Measurements from ENCODE around the gene NLRC5. TPM values are rescaled to one million over a fixed set of nuclear protein-coding genes. Genes with fewer than 3 reads are reported as not detected.
"Not testable (repeated sequence)": the region's sequence is repeated elsewhere in the genome, so short reads cannot be mapped to it uniquely, and the experiment has no call there.

The NLRC5 gene
- total RNA-seq, 2 experiments from 2014 or later = 259 to 263 TPM

DNA sequence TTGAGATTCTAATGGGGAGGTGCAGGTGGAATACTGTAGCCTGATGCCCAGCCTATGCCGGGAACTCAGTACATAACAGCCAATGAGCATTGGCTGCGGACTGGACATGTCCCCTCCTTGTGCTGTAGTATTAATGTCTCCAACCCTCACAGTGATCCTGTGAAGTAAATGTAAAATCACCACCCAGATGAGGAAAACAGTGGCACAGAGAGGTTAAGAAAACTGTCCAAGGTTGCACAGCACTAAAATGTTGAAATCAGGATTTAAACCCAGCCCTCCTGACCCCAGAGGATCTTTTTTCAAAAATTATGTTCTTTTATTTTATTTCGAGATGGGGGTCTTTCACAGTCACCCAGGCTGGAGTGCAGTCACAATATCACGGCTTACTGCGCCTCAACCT, 7.9 kb downstream of the NLRC5 start:
- DNase-seq = no peak
- H3K4me1 Mint-ChIP-seq = peaks cover 93% of the 10 kb centered on the region
- POLR2A ChIA-PET = interaction anchor here (22.6 to 23.0 kb wide), 2 partner anchors 4 to 9 kb away, joined by 373 read pairs; partner anchors contain the start of gene NLRC5
- H3K9me3 Mint-ChIP-seq = no peaks in the 10 kb centered on the region
- peak overlapping the region; percentile 69 for H3K27ac Mint-ChIP-seq
- H3K36me3 Mint-ChIP-seq (ENCODE audit: low read depth) = peaks cover 77% of the 10 kb centered on the region
- CTCF ChIA-PET = interaction anchor here (1.3 kb wide), 1 partner anchor 8 kb away, joined by 5 read pairs; the partner anchor contains the start of gene NLRC5
- no peak overlapping the region for H3K4me3 Mint-ChIP-seq
- H3K27me3 Mint-ChIP-seq = no peaks in the 10 kb centered on the region

- Mint-ChIP-seq H3K9me3 (no peaks in the 10 kb centered on the region), H3K27ac (peak overlapping the region; percentile 69), H3K4me3 (no peak overlapping the region), H3K36me3 (ENCODE audit: low read depth) (peaks cover 76% of the 10 kb centered on the region), H3K4me1 (peaks cover 93% of the 10 kb centered on the region), H3K27me3 (no peaks in the 10 kb centered on the region)
- no peak for DNase-seq
- CTCF ChIA-PET = interaction anchor here (0.7 to 2.1 kb wide), 4 partner anchors 8 to 46 kb away, joined by 3 to 7 read pairs (median 4); partner anchors contain the start of gene NLRC5
- POLR2A ChIA-PET = interaction anchor here (0.6 to 23.0 kb wide), 5 partner anchors 5 to 61 kb away, joined by 3 to 373 read pairs (median 5); partner anchors contain the start of gene NLRC5
Observed at GRCh38 chr16:56997931-56998330, 8.6 kb downstream of the NLRC5 start.

- ChIA-PET CTCF (interaction anchor here (0.7 to 2.1 kb wide), 4 partner anchors 9 to 46 kb away, joined by 3 to 7 read pairs (median 4); partner anchors contain the start of gene NLRC5), POLR2A (interaction anchor here (0.6 to 23.0 kb wide), 7 partner anchors 5 to 61 kb away, joined by 3 to 373 read pairs (median 9); partner anchors contain the start of gene NLRC5)
- H3K9me3 Mint-ChIP-seq = no peaks in the 10 kb centered on the region
- peaks cover 93% of the 10 kb centered on the region for H3K4me1 Mint-ChIP-seq
- peak overlapping the region; percentile 90 for H3K27ac Mint-ChIP-seq
- peaks cover 72% of the 10 kb centered on the region for H3K36me3 Mint-ChIP-seq (ENCODE audit: low read depth)
- no peak for DNase-seq
- no peaks in the 10 kb centered on the region for H3K27me3 Mint-ChIP-seq
- H3K4me3 Mint-ChIP-seq = no peak overlapping the region
Observed at GRCh38 chr16:56998352-56998751, 9.0 kb downstream of the NLRC5 start.

GRCh38 chr16:56998861-56999260, 9.5 kb downstream of the NLRC5 start:
- Mint-ChIP-seq H3K4me1 (peaks cover 93% of the 10 kb centered on the region), H3K36me3 (ENCODE audit: low read depth) (peaks cover 72% of the 10 kb centered on the region), H3K27me3 (no peaks in the 10 kb centered on the region), H3K4me3 (peak overlapping the region; percentile 60), H3K9me3 (no peaks in the 10 kb centered on the region), H3K27ac (peak overlapping the region; percentile 90)
- no peak for DNase-seq
- ChIA-PET POLR2A (interaction anchor here (1.0 to 23.0 kb wide), 9 partner anchors 6 to 62 kb away, joined by 3 to 373 read pairs (median 5); partner anchors contain the start of gene NLRC5), CTCF (interaction anchor here (0.8 to 2.1 kb wide), 3 partner anchors 11 to 47 kb away, joined by 4 to 7 read pairs (median 6); no protein-coding TSS in a partner anchor)

DNA sequence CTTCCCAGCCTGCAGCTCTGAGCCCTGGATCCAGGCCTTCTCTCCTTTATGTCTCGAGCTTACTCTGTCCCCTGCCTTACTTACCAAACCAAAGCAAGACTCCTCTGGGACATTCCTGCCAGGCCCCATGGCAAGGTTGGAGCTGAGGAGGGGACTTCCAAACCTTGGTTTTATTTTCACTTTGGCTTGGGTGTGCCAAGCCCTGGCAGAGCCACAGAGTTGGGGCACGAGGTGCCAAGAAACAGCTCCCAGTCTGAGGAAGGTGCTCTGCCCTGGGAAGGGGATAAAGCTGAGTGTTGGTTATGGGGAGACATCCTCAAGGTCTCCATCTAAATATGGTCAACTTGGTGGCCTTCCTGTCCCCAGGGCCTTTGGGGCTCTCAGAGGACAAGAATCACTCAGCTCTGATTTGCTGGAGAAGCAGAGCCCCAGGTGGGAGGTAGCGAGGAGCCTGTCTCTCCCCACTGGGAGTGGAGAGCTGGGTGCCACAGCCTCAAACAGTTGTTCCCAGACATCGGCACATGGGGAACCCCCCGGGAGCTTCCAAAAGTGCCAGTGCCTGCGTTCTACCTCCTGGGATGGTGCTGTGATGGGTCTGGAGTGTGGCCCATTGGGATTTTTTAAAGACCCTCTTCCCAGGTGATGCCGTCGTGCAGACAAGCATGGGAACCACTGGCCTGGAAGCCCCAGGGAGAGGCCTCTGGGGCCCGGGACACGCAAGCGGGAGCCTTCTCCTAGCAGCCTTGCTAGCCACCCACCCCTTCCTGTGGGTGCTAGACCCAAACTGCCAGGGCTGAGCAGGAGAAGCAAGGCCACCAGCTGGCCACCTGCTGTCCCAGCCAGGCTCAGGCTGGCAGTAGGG, 10.3 kb downstream of the NLRC5 start:
- peak overlapping the region; percentile 90 for H3K27ac Mint-ChIP-seq
- H3K4me1 Mint-ChIP-seq = peaks cover 93% of the 10 kb centered on the region
- peaks cover 73% of the 10 kb centered on the region for H3K36me3 Mint-ChIP-seq (ENCODE audit: low read depth)
- H3K9me3 Mint-ChIP-seq = no peaks in the 10 kb centered on the region
- ChIA-PET CTCF (interaction anchor here (1.1 to 2.1 kb wide), 2 partner anchors 10 to 35 kb away, joined by 6 to 7 read pairs; no protein-coding TSS in a partner anchor), POLR2A (interaction anchor here (0.7 to 23.0 kb wide), 11 partner anchors 6 to 186 kb away, joined by 3 to 373 read pairs (median 5); partner anchors contain the start of genes HERPUD1, NLRC5, PSME3IP1 and RSPRY1)
- peak overlapping the region; percentile 60 for H3K4me3 Mint-ChIP-seq
- H3K27me3 Mint-ChIP-seq = no peaks in the 10 kb centered on the region
- peak; percentile 43 for DNase-seq

GRCh38 chr16:57000271-57001025, 11.1 kb downstream of the NLRC5 start:
- POLR2A ChIA-PET = interaction anchor here (0.7 to 23.0 kb wide), 9 partner anchors 6 to 185 kb away, joined by 3 to 373 read pairs (median 9); partner anchors contain the start of genes HERPUD1, NLRC5, PSME3IP1 and RSPRY1
- peak; percentile 65 for DNase-seq
- Mint-ChIP-seq H3K4me1 (peaks cover 92% of the 10 kb centered on the region), H3K27ac (peak overlapping the region; percentile 90), H3K27me3 (no peaks in the 10 kb centered on the region), H3K9me3 (no peaks in the 10 kb centered on the region), H3K36me3 (ENCODE audit: low read depth) (peaks cover 79% of the 10 kb centered on the region), H3K4me3 (peak overlapping the region; percentile 34)
- CTCF ChIA-PET = interaction anchor here (1.1 kb wide), 1 partner anchor 9 kb away, joined by 6 read pairs; no protein-coding TSS in a partner anchor

GRCh38 chr16:57001026-57001679, 11.8 kb downstream of the NLRC5 start:
- ChIA-PET POLR2A (interaction anchor here (22.6 to 23.0 kb wide), 2 partner anchors 5 to 8 kb away, joined by 373 read pairs; partner anchors contain the start of gene NLRC5), CTCF (no interaction called here)
- no peak for DNase-seq
- Mint-ChIP-seq H3K36me3 (ENCODE audit: low read depth) (peaks cover 76% of the 10 kb centered on the region), H3K4me1 (peaks cover 92% of the 10 kb centered on the region), H3K4me3 (peak overlapping the region; percentile 33), H3K27me3 (no peaks in the 10 kb centered on the region), H3K9me3 (no peaks in the 10 kb centered on the region), H3K27ac (peak overlapping the region; percentile 90)

GRCh38 chr16:57003439-57004386, 14.4 kb downstream of the NLRC5 start:
- Mint-ChIP-seq H3K4me1 (peaks cover 81% of the 10 kb centered on the region), H3K36me3 (ENCODE audit: low read depth) (peaks cover 66% of the 10 kb centered on the region), H3K9me3 (no peaks in the 10 kb centered on the region), H3K4me3 (no peak overlapping the region), H3K27me3 (no peaks in the 10 kb centered on the region), H3K27ac (peak overlapping the region; percentile 64)
- CTCF ChIA-PET = no interaction called here
- POLR2A ChIA-PET = interaction anchor here (0.6 to 23.0 kb wide), 3 partner anchors 3 to 38 kb away, joined by 3 to 373 read pairs (median 373); partner anchors contain the start of gene NLRC5
- no peak for DNase-seq

- Mint-ChIP-seq H3K4me1 (peaks cover 76% of the 10 kb centered on the region), H3K27ac (peak overlapping the region; percentile 64), H3K9me3 (no peaks in the 10 kb centered on the region), H3K27me3 (no peaks in the 10 kb centered on the region), H3K36me3 (ENCODE audit: low read depth) (peaks cover 59% of the 10 kb centered on the region), H3K4me3 (no peak overlapping the region)
- DNase-seq = no peak
- ChIA-PET POLR2A (interaction anchor here (0.6 to 23.0 kb wide), 3 partner anchors 2 to 37 kb away, joined by 3 to 373 read pairs (median 373); partner anchors contain the start of gene NLRC5), CTCF (interaction anchor here (0.9 kb wide), 2 partner anchors 9 to 39 kb away, joined by 3 read pairs; no protein-coding TSS in a partner anchor)
Observed at GRCh38 chr16:57004387-57005250, 15.3 kb downstream of the NLRC5 start.

DNA sequence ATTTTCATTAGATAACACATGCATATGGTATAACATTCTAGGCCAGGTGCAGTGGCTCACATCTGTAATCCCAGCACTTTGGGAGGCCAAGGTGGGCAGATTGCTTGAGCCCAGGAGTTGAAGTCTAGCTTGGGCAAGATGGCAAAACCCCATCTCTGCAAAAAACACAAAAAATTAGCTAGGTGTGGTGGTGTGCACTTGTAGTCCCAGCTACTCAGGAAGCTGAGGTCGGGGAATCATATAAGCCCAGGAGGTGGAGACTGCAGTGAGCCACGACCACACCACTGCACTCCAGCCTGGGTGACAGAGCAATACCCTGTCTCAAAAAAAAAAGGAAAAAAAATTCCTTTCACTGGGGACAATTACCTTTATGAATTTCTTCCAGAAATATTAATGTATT, 16.2 kb downstream of the NLRC5 start:
- peaks cover 59% of the 10 kb centered on the region for H3K36me3 Mint-ChIP-seq (ENCODE audit: low read depth)
- CTCF ChIA-PET = interaction anchor here (0.9 kb wide), 2 partner anchors 10 to 40 kb away, joined by 3 read pairs; no protein-coding TSS in a partner anchor
- peak overlapping the region; percentile 53 for H3K27ac Mint-ChIP-seq
- DNase-seq, H3K4me3 Mint-ChIP-seq, H3K27me3 Mint-ChIP-seq, H3K9me3 Mint-ChIP-seq: not testable (repeated sequence)
- POLR2A ChIA-PET = interaction anchor here (23.0 kb wide), 1 partner anchor 12 kb away, joined by 373 read pairs; the partner anchor contains the start of gene NLRC5
- H3K4me1 Mint-ChIP-seq = peaks cover 73% of the 10 kb centered on the region

All from activated CD4-positive, alpha-beta memory T cell treated with anti-CD3 and anti-CD28 coated beads, Interleukin-2, amount 10 ng/mL, durations not matched to agents 7 days and 5 days (primary cell).